SU-DHL-6 (cell line): ENCODE data around the gene BTBD9.

Source experiments
- H2AFZ ChIP-seq: fragments of 200-600 bp; sonication (generic); 2 replicates; pipeline ENCODE4 v1.6.1; 2014; ENCODE audit warnings: low read depth, mild to moderate bottlenecking, moderate library complexity, mixed read lengths, antibody characterized with exemption, low read length; ENCODE audit not compliant: severe bottlenecking
- H3F3A ChIP-seq: fragments of 200-600 bp; shearing (Covaris generic); 2 replicates; pipeline ENCODE4 v1.6.0; 2016; ENCODE audit warnings: antibody characterized with exemption, mild to moderate bottlenecking; ENCODE audit not compliant: insufficient read depth
- H3K27ac ChIP-seq: fragments of 200-600 bp; sonication (generic); 2 replicates; pipeline ENCODE4 v1.5.1; 2016; ENCODE audit warnings: low read depth, mild to moderate bottlenecking, low read length, moderate library complexity, mixed read lengths
- H3K27me3 ChIP-seq: fragments of 200-600 bp; sonication (generic), shearing (Covaris generic); 2 replicates; pipeline ENCODE4 v1.6.0; 2014; ENCODE audit warnings: mild to moderate bottlenecking, low read length
- H3K36me3 ChIP-seq: fragments of 200-600 bp; sonication (generic); 2 replicates; pipeline ENCODE4 v1.6.1; 2014; ENCODE audit warnings: mild to moderate bottlenecking, low read length, mixed read lengths
- H3K4me2 ChIP-seq: fragments of 300-600, 200-600 bp; shearing (Covaris generic), sonication (generic); 2 replicates; pipeline ENCODE4 v1.6.0; 2014; ENCODE audit warnings: low read length, low read depth, mild to moderate bottlenecking; ENCODE audit not compliant: poor library complexity, severe bottlenecking
- H3K4me3 ChIP-seq: fragments of 200-600 bp; sonication (generic); 2 replicates; pipeline ENCODE4 v1.5.1; 2014; ENCODE audit warnings: antibody characterized with exemption, low read length, mild to moderate bottlenecking, mixed read lengths; ENCODE audit not compliant: insufficient read depth, poor library complexity, severe bottlenecking
- H3K79me2 ChIP-seq: fragments of 200-600 bp; sonication (generic); 2 replicates; pipeline ENCODE4 v1.6.1; 2014; ENCODE audit warnings: mild to moderate bottlenecking, low read length, moderate library complexity; ENCODE audit not compliant: insufficient read depth
- H3K9ac ChIP-seq: fragments of 200-600 bp; sonication (generic); 2 replicates; pipeline ENCODE4 v1.7.0; 2014; ENCODE audit warnings: mild to moderate bottlenecking, low read length
- H3K9me2 ChIP-seq: fragments of 200-600 bp; sonication (generic); replicated peaks from 2 replicates; pipeline ENCODE4 v1.6.1; 2014; ENCODE audit warnings: low read length; ENCODE audit not compliant: insufficient read depth
- H3K9me3 ChIP-seq: fragments of 200-600 bp; sonication (generic); 2 replicates; pipeline ENCODE4 v1.6.1; 2014; ENCODE audit warnings: low read length, mixed read lengths; ENCODE audit not compliant: insufficient read depth
- H4K20me1 ChIP-seq: fragments of 200-600 bp; sonication (generic); 2 replicates; pipeline ENCODE4 v1.6.1; 2014; ENCODE audit warnings: low read depth, mild to moderate bottlenecking, antibody characterized with exemption, low read length, moderate library complexity, mixed read lengths
- EZH2phosphoT487 ChIP-seq: fragments of 200-600 bp; sonication (generic), shearing (Covaris generic); conservative IDR thresholded peaks from 2 replicates; pipeline ENCODE4 v1.6.1; 2018; ENCODE audit warnings: mild to moderate bottlenecking, antibody characterized with exemption, low read length, moderate library complexity, mixed read lengths
- TF ChIP-seq, protein P1 (sequence below): fragments of 200-600 bp; sonication (generic); IDR thresholded peaks from one replicate; pipeline ENCODE4 v1.5.1; 2017; ENCODE audit warnings: antibody characterized with exemption, mild to moderate bottlenecking, low read length, moderate library complexity; ENCODE audit not compliant: insufficient read depth, poor library complexity, severe bottlenecking

The BTBD9 gene

DNA sequence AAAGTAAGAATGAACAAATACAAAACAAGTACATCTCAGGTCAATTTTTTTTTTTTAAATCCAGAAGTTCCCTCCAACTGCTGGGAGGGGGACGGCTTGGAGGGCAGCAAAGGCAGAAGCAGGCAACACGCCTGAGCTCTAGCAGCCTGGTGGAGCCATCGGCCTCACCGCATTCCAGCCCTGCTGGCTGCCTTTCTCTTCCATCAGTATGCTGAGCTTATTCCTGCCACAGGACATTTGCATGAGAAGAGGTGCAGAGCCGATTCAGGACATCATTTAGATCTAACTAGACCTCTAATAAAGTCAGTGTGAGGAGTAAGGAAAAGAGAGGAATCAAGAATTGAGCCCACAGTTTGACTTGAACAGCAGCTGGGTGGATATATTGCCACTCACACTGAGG is 501.4 kb downstream of the BTBD9 start:
- Histone ChIP-seq H4K20me1 (no peaks in the 10 kb centered on the region), H3K36me3 (no peaks in the 10 kb centered on the region), H3K9me3 (no peaks in the 10 kb centered on the region), H3K9ac (no peak overlapping the region), H3K4me3 (no peak overlapping the region), H3K9me2 (no peaks in the 10 kb centered on the region), H3K79me2 (no peaks in the 10 kb centered on the region), H2AFZ (no peak overlapping the region), H3K27ac (no peak overlapping the region), H3F3A (no peaks in the 10 kb centered on the region), H3K4me2 (no peak overlapping the region), H3K27me3 (no peaks in the 10 kb centered on the region)
- TF ChIP-seq, protein P1, sequence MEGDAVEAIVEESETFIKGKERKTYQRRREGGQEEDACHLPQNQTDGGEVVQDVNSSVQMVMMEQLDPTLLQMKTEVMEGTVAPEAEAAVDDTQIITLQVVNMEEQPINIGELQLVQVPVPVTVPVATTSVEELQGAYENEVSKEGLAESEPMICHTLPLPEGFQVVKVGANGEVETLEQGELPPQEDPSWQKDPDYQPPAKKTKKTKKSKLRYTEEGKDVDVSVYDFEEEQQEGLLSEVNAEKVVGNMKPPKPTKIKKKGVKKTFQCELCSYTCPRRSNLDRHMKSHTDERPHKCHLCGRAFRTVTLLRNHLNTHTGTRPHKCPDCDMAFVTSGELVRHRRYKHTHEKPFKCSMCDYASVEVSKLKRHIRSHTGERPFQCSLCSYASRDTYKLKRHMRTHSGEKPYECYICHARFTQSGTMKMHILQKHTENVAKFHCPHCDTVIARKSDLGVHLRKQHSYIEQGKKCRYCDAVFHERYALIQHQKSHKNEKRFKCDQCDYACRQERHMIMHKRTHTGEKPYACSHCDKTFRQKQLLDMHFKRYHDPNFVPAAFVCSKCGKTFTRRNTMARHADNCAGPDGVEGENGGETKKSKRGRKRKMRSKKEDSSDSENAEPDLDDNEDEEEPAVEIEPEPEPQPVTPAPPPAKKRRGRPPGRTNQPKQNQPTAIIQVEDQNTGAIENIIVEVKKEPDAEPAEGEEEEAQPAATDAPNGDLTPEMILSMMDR, result no peak
- TF ChIP-seq EZH2phosphoT487, result no peak

DNA sequence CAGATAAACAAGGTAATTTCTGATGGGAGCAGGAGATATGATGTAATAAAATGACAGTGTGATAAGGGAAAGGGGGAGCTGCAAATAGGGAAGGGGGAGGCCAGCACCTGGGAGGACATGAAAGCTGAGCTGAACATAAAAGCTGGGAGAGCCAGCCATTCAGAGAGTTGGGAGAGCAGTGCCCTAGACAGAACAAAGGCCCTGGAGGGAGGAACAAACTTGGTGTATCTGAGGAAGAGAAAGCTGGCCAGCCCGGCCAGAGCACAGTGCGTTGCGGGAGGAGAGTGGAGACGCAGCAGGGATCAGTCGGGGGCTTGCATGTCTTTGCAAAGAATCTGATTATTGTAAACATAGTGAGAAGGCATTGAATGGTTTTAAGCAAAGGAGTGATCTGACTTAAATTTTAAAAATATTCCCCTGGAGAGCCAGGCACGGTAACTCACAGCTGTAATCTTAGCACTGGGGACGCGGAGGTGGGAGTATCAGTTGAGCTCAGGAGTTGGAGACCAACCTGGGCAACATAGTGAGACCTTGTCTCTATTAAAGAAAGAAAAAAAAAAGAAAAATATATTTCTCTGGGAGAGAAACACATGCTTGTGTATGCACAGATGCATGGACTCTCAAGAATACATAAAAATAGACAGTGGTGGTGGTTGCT is 502.0 kb downstream of the BTBD9 start:
- Histone ChIP-seq H3K9me2 (no peaks in the 10 kb centered on the region), H3K4me3 (no peak overlapping the region), H3K4me2 (no peak overlapping the region), H3F3A (no peaks in the 10 kb centered on the region), H4K20me1 (no peaks in the 10 kb centered on the region), H3K27ac (no peak overlapping the region), H3K79me2 (no peaks in the 10 kb centered on the region), H3K36me3 (no peaks in the 10 kb centered on the region), H3K9ac (no peak overlapping the region), H2AFZ (no peak overlapping the region), H3K9me3 (no peaks in the 10 kb centered on the region), H3K27me3 (no peaks in the 10 kb centered on the region)
- TF ChIP-seq, protein P1, result no peak
- no peak for TF ChIP-seq EZH2phosphoT487

DNA sequence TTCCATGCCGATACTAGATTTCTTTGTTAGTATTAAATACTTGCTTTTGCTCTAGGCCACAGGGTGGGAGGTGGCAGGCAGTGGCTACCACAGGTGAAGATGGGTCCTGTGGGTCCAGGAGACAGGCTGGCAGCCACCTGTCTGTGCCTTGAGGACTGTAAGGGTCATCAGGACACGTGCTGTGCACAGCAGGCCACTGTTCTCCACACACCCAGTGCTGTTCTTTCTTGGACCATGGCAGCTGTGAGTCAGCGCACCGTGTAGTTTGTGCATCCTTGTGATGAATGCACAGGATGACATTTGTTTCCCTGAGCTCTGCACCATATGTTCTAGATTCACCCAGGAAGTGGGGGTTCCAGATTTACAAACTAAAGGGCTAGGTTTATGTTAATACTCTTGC is 503.2 kb downstream of the BTBD9 start:
- Histone ChIP-seq H3K36me3 (no peaks in the 10 kb centered on the region), H3K4me2 (no peak overlapping the region), H3K4me3 (no peak overlapping the region), H4K20me1 (no peaks in the 10 kb centered on the region), H2AFZ (no peak overlapping the region), H3K9me3 (no peaks in the 10 kb centered on the region), H3K9me2 (no peaks in the 10 kb centered on the region), H3K9ac (no peak overlapping the region), H3K79me2 (no peaks in the 10 kb centered on the region), H3K27me3 (no peaks in the 10 kb centered on the region), H3K27ac (no peak overlapping the region), H3F3A (no peaks in the 10 kb centered on the region)
- no peak for TF ChIP-seq EZH2phosphoT487
- TF ChIP-seq, protein P1, result no peak
